Erythroblast (primary cell): Measurements from ENCODE around the gene CYSLTR2.
"Not testable (repeated sequence)": the region's sequence is repeated elsewhere in the genome, so short reads cannot be mapped to it uniquely, and the experiment has no call there.

Experiments used
- DNase-seq, 2 experiments: peaks; one replicate each; lab custom pipeline; 2025; lab: John Stamatoyannopoulos, UW
- GATA1 ChIP-seq: IDR thresholded peaks from 2 replicates; pipeline ENCODE4 v1.6.1; 2011; ENCODE audit warnings: low read depth, mild to moderate bottlenecking, control low read depth, low read length, moderate library complexity
- POLR2A ChIP-seq: IDR thresholded peaks from 2 replicates; pipeline ENCODE4 v1.6.1; 2011; ENCODE audit warnings: mild to moderate bottlenecking, low read length

CYSLTR2 gene

GRCh38 chr13:48656608-48657007 is 2.9 kb downstream of the CYSLTR2 start:
- TF ChIP-seq POLR2A (no peak), GATA1 (no peak)

DNA sequence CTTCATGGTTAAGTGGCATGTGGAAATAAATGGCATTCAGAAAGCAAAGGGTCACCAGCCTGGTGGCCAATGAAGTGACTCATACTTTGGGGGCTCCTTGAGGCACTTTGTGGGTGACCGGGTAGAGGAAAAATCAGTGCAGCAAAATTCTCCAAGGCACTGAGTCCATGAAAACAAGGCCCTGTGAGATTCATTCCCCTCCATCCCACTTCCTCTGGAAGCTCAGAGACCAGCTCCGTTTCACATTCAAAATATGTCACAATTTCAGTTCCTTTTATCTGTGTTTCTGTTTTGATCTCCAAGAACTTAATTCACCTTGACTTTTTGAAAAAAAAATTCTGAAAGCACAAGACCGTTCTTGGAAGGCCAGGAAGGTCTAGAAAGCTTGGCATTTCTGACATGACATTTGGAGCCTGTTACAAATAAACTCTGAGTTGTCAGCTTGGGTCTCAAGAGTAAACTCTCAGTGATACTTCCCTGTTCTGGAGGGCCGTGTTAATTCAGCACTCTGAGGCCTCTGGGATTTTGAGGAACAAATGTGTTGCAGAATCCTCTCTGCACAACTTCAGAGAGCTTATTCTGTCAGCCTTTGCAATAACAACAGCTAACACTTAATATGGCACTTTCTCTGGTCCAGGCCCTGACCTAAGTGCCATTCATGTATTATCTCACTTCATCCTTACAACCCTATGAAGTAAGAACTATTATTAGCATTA is 6.8 kb downstream of the CYSLTR2 start:
- TF ChIP-seq POLR2A: no peak
- TF ChIP-seq GATA1: no peak
- no peak for DNase-seq

More at GRCh38 chr13:48656608-48657007, 2.9 kb downstream of the CYSLTR2 start:
- no peak for DNase-seq

- no peak for TF ChIP-seq POLR2A
- no peak for TF ChIP-seq GATA1
- DNase-seq: no peak
These were observed 7.4 kb downstream of the CYSLTR2 start for GRCh38 chr13:48661107-48661506.

DNA sequence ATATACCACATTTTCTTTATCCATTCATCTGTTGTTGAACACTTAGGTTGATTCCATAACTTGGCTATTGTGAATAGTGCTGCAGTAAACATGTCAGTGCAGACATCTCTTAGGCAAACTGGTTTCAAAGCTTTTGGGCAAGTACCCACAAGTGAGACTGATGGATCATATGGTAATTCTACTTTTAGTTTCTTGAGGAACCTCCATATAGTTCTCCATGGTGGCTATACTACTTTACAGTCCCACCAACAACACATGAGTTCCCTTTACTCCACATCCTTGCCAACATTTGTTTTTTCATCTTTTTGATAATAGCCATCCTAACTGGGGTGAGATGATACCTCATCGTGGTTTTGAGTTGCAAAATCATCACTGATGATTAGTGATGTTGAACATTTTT is 8.5 kb downstream of the CYSLTR2 start:
- DNase-seq: no peak
- no peak for TF ChIP-seq GATA1
- TF ChIP-seq POLR2A: no peak

- no peak for DNase-seq
These were observed 13.4 kb downstream of the CYSLTR2 start for GRCh38 chr13:48667136-48667535.

DNA sequence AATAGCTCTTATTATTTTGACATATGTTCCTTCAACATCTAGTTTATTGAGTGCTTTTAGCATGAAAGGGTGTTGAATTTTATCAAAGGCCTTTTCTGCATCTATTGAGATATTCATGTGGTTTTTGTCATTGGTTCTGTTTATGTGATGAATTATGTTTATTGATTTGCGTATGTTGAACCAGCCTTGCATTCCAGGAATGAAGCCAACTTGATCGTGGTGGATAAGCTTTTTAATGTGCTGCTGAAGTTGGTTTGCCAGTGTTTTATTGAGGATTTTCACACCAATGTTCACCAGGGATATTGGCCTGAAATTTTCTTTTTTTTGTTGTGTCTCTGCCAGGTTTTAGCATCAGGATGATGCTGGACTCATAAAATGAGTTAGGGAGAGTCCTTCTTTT is 17.7 kb downstream of the CYSLTR2 start:
- not testable (repeated sequence) for DNase-seq

More at GRCh38 chr13:48667136-48667535, 13.4 kb downstream of the CYSLTR2 start:
- TF ChIP-seq GATA1 (no peak), POLR2A (no peak)

DNA sequence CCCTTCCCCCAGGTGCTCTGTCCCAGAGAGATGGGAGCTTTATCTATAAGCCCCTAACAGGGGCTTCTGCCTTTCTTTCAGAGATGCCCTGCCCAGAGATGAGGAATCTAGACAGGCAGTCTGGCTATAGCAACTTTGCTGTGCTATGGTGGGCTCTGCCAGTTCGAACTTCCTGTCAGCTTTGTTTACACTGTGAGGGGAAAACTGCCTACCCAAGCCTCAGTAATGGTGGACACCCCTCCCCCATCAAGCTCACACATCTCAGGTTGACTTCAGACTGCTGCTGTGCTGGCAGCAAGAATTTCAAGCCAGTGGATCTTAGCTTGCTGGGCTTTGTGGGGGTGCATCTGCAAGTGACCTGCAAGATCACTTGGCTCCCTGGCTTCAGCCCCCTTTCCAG is 21.5 kb downstream of the CYSLTR2 start:
- no peak for DNase-seq
- TF ChIP-seq GATA1 (no peak), POLR2A (no peak)

- TF ChIP-seq GATA1 (no peak), POLR2A (no peak)
- DNase-seq: no peak
These were observed 24.6 kb downstream of the CYSLTR2 start for GRCh38 chr13:48678316-48678715.

DNA sequence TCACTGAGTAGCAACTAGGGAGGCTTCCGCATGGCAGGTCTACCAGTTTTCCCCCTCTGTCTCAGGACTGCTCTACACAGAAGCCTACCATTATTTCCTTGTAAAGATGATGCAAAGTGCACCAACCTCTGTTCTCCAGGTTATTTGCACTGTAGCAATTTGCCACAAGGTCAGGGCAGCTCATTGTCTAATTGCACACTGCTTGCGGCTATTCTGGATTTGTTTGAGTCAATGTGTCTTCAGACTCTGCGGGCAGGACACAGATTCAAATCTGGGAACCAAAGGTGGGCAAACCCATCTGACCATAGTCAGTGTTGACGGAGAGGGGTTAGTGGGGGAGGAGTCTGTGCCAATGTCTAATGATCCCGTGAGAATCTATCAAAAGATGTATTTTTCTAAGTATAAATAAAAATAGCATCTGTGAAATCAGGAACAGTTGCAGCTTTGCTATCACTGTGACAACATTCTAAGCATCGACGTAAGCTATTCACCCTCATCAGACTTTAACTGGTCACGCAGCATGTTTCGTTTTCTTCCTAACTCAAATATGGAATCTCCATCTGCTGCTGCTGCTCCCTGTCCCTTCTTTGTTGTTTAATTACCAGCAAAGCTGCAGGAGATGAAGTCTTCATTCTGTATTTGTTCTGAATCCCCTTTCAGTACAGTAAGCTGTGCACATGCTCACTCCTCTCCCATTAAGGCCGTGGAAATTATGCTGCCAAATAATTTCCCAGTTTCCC is 26.4 kb downstream of the CYSLTR2 start:
- DNase-seq: no peak
- TF ChIP-seq GATA1 (no peak), POLR2A (no peak)

GRCh38 chr13:48680756-48681392 is 27.1 kb downstream of the CYSLTR2 start:
- TF ChIP-seq GATA1 (no peak), POLR2A (no peak)
- DNase-seq: no peak

GRCh38 chr13:48681905-48682304 is 28.2 kb downstream of the CYSLTR2 start:
- no peak for DNase-seq
- TF ChIP-seq GATA1: no peak
- TF ChIP-seq POLR2A: no peak

GRCh38 chr13:48682436-48682835 is 28.7 kb downstream of the CYSLTR2 start:
- no peak for DNase-seq
- TF ChIP-seq GATA1 (no peak), POLR2A (no peak)

- DNase-seq: no peak
- TF ChIP-seq POLR2A (no peak), GATA1 (no peak)
These were observed 33.0 kb downstream of the CYSLTR2 start for GRCh38 chr13:48686636-48687210.

DNA sequence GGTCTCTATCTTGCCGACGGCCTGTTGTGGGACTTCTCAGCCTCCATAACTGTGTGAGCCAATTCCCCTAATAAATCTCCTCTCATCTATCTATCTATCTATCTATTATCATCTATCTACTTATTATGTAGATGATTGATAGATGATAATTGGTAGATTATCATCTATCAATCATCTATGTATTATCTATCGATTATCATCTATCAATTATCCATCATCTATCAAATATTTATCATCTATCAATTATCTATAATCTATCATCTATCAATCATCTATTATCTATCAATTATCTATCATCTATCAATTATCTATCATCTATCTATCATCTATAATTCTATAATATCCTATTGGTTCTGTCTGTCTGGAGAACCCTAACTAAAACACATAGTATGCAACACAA is 33.5 kb downstream of the CYSLTR2 start:
- TF ChIP-seq POLR2A (no peak), GATA1 (no peak)
- no peak for DNase-seq
